HG02642 (cell line): ENCODE measurements around the gene UNC119.

Experiments
- ATAC-seq: cut with Tn5 transposase; IDR thresholded peaks from one replicate; pipeline ENCODE4 v1.9.1; 2021; ENCODE audit warnings: mild to moderate bottlenecking; ENCODE audit not compliant: unreplicated experiment, poor library complexity

Gene UNC119

DNA sequence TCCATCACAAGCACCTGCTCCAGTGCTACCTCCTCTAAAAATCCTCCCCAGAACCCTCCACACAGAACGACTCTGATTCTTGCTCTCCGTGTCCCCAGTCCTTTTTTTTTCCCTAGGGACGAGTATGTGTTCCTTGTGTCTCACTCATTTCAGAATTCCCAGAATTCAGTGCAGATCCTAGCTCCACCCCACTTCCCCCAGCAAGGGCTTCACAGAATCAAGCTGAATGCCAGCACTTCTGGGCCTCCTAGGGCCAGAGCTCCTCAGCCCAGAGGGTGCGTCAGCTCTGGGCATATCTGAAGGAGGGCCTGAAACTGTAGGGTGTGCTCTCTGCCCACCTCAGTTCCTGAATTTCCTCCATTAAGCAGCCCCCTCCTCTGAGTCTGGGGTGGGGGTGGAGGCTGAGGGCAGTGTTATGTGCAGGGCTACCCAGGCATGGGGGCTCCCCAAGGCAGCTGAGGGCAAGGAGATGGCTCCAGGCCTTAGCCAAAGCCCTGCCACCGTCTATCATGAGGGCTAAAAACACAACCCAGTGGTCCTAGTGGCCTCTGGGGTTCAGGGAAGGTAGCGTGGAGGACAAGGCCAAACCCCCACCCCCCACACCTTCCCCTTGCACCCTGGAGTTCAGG lies 6.5 kb downstream of the UNC119 start:
- ATAC-seq: no peak

DNA sequence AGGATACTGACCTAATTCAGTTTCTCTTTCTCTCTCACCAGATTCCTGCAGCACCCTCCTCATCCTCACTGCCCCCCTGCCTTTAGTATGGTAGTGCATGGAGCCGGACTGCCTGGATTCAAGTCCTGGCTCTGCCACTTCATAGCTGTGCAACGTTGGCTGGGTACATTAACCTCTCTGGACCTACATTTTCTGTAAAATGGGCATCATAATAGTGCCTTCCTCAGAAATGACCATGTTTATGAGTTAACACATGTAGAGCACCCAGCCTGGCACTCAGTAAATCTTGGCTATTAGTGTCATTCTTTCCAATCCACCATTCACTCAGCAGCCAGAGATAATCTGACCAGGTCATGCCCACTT lies 7.3 kb downstream of the UNC119 start:
- ATAC-seq: no peak

DNA sequence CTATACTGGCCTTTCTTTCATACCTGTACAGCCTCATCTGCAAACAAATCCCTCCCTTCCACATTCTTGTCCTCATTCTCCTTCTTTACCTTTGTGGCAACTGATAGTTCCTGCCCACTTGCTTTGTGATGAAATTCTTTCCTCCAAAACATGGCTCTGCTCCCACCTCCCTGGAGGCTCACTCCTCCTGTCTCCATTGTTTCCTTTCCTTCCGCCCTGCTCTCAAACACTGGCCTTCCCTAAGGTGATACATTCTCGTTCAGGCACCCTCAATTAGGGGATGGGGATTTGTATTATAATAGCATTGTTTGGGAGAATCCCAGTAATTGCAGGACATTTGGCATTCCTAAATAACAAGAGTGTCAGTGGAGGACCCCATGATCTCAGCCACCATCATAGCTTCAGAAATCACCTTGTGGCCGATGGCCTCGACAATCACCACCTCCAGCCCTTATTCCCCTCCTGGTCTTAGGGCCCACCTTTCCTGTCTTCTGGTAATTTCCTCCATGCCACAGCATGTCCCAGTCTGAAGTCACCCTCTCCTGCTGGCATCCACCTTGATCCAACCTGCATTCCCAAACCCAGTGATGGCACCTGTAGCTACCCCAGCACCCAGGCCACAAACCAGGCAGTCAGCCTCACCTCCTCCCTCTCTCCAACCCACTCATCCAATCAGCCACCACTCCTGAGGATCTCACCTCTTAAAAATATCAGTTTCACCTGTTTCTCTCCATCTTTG lies 7.9 kb downstream of the UNC119 start:
- no peak for ATAC-seq

DNA sequence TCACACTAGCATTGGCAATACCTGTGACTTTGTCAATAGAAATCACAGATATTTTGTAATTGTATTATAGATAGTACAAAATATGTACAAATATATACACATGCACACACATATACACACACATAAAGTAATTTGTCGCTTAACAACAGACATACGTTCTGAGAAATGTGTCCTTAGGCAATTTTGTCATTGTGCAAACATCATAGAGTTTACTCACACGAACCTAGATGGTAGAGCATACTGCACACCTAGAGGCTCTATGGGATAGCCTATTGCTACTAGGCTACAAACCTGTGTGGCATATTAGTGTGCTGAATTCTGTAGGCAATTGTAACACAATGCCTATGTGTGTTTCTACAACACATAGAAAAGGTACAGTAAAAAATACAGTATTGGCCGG lies 11.0 kb downstream of the UNC119 start:
- no peak for ATAC-seq

DNA sequence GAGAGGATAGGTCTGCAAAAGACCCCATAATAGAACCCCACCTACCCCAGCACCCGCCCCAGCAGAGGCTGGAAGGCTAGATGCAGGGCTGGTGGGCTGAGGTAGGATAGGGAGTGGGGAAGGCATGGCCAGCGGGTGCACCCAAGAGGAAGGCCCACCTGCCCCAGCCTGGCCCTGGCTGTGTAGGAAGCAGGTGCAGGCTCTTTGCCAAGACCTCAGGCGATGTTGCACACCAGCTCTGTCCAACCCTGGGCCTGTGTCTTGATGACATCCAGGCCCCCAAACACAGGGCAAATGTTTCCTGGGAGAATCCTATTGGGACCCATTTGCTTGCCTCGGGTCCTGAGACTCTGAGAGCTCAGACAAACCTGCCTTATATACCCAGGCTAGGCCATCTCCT lies 12.2 kb downstream of the UNC119 start:
- ATAC-seq: no peak

DNA sequence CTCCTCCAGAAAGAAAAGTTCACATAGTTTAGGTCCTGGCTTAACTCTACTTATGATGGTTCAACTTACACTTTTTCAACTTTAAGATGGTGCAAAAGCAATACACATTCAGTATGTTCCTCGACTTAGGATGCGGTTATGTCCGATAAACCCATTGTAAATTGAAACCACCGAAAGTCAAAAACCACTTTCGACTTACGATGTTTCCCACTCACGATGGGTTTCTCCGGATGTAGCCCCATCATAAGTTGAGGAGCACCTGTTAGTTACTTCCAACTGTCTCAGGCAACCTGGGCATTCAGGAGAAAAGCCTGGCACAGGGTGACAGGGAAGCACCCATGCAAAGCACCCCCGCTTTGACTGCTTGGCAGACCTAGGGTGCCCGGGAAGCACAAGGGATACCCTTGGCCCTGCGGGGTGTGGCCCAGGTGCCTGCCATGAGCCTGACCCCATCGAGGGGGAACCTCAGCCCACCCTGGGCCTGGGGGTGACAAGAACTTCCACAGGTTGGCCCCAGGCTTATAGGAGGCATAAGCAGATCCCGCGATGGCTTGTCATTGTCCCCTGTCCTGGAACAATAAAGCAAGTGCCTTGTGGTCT lies 14.0 kb downstream of the UNC119 start:
- ATAC-seq: no peak

DNA sequence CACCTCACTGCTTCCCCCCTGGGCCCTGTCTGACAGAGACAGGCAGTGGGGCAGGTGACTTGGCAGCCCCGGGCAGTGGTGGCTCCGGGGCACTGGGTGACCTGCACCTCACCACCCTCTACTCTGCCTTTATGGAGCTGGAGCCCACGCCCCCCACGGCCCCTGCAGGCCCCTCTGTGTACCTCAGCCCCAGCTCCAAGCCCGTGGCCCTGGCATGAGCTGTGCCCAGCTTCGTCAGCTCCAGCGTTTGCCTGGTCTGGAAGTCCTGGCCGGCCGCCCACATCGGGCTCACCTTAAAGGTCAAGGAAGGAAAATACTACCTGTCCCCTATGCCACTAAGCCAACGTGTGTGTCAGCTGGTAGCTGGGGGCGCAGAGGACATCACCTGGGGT lies 15.2 kb downstream of the UNC119 start:
- ATAC-seq: no peak

DNA sequence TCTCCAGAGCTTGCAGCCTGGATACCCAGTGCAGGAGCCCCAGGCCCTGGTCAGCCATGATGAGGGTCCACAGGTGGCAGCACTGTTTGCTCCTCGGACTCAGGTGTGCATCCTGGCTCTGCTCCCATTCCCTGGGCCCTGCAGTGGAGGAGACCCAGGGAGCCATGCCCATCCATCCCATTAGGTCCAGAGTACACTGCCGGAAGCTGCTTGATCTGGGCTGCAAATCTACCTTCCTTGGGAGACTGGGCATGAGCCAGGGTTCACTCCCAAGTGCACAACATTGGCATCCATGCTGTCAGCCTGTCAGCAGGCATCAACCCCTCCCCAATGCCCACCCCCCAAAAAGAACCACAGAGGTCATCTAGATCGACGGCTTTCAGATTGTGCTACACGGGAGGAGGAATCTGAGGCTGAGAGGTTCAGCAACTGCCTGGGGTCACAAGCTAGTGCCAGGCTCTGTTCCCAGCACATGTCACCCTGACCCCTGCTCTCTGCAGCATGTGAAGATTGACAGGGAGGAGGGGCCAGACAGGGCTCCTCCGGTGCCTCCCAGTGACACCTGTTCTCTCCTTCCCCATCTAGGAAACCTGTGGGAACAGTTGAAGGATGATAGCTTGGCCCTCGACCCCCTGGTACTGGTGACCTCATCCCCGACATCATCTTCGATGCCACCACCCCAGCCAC lies 15.7 kb downstream of the UNC119 start:
- ATAC-seq: no peak

DNA sequence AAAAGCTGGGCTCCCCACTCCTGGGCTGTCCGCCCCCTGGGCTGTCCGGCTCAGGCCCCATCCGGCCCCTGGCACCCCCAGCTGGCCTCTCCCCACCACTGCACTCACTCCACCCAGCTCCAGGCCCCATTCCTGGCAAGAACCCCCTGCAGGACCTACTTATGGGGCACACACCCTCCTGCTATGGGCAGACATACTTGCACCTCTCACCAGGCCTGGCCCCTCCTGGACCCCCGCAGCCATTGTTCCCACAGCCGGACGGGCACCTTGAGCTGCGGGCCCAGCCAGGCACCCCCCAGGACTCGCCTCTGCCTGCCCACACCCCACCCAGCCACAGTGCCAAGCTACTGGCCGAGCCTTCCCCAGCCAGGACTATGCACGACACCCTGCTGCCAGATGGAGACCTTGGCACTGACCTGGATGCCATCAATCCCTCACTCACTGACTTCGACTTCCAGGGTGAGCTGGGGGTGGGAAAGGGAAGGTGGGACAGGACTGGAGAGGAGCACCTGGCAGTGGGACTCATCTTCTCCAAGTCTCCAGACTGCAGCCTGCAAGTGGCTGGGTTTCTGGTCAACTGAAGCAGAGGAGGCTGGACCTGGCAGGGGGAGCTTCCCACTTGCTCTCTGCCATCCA lies 17.6 kb downstream of the UNC119 start:
- ATAC-seq: no peak

DNA sequence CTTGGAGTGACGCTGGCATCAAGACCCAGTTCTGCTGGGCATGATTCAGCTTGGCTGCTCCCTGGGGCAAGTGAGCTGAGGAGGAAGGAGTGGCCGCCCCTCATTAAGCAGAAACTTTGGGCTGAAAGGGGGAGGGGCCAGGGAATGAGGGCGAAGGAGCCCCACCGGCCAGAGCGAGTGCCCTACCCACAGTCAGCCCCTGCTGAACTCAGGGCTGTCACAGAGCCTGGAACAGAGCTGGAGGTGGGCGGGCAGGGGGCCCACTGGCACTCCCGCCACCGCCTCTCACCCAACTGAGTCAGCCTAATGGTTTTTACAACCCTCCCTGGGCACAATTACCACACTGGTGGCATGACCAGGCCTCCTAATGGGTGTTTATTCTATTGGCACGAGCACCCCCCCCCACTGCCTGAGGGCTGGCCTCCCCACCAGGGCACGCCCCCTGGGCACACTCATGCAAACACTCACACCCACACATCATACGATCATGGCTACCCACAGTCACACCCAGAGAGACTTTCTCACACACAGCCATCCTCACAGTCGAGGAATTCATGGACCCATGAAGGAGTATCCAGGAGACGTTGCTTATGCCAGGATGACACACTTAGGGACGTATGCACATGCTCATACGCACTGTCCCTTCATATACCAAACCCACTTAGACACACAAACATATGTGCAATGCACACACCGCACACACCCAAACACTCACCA lies 19.2 kb downstream of the UNC119 start:
- ATAC-seq: no peak

DNA sequence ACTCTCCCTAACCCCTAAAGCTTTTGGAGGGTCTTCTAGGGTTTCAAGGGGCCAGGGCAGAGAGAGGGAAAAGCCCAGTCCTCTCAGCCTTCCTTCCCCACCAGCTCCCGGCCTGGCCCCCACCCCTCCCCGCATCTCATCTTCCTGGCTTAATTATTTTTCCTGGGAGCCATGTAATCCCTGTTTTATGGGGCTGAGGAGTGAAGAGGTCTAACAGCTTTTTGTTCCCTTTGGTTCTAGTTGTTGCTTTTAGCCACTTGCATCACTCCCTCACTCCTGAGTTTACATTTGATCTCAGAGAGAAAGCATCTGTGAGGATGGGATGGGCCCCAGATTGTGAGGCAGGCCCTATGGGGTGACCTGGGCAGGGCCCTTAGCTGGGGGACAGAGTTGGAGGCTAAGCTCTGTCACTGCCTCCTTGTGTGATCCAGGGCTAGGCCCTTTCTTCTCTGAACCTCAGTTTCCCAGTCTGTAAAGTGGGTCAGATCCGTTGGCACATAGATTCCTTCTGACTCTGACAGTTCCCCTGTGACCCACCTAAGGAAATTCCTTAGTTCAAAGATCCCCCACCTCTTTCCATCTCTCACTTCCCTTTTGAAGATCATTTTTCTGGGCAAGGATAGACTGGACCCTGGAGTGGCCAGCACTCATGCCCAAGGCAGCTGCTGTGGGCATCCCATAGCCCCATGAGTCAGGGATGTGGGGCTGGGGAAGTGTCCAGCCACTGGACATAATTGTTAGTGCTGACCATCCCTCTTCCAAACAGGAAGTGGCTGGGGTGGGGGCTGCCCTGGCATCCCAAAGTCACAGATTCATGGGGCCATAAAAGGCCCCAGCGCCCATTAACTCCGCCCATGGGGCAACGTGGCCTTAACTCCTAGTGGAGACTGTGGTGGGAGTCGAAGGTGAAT lies 20.1 kb downstream of the UNC119 start:
- no peak for ATAC-seq

DNA sequence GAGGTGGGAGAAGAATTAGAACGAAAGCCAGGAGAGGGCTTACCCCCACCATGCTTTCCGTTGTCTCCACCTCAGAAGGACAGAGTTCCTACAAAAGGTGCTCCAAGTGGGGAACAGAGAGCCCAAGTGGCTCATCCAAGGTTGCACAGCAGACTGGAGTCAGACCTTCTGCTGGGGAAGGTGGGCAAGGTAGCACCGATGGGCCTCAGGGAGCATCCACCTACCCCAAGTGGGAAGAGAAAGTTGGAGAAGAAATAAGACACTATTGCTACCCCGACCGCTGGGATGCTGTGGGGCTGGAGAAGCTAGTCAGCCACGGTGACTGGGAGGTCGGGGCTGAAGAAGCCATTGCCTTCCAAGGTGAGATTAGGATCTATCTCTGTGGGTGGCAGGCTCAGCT lies 21.5 kb downstream of the UNC119 start:
- no peak for ATAC-seq

DNA sequence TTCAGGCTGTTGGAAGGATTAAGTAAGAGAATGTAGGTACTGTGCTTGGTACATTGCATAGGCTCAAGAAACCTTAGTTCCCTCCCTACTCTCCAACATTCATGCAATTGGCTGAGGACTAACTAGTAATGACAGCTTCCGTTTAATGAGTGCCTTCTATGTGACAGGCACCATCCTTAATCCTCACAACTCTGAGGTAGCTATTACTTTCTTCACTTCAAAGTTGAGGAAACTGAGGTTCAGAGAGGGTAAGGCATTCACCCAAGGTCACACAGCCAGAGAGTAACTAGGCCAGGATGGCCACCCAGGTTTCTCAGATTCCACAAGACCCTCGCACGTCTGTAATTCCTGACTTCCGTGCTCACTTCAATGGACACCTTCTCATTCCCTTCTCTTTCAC lies 22.2 kb downstream of the UNC119 start:
- no peak for ATAC-seq

DNA sequence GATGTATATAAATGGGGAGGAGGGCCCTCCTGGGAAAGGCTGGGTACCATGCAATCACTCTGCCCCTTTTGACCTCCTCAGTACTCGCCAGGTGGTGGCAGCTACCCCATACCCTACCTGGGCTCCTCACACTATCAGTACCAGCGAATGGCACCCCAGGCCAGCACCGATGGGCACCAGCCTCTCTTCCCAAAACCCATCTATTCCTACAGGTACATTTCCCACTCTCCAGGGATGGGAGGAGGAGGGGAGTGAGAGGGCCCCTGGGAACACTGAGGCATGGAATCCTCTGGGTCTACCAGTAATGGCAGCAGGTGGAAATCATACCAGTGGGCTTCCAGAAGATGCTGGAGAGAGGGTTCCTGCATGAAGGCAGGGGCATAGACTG lies 23.4 kb downstream of the UNC119 start:
- ATAC-seq: no peak

DNA sequence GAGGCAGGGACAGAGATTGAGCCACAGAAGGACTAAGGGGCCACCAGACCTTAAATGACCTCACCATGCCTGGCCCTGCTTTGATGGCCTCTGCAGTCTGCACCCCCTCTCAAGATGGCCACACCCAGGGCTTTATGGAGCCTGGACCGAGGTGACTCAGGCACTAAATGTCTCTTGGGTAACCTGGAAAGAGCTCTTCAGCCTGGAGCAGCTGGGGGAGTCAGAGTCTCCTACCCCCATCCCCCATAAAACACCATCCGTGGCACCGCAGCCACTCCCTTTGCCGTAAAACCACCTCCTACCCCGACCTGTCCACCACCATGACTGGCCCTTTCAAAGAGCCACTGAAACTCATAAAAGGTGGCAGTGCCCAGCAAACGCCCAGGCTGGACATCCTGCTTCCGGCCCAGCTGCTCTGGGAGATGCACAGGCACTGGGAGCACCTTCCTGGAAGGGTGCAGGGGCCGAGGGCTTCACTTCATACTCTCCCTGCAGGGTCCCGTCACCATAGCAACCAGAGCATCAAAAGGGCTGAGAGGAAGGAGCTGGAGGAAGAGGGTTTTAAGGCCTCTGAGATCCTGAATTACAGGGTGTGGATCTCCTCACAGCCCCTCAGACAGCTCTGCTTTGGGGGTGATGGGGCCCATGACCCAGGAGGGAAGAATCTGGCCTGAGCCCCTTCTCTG lies 24.0 kb downstream of the UNC119 start:
- no peak for ATAC-seq

DNA sequence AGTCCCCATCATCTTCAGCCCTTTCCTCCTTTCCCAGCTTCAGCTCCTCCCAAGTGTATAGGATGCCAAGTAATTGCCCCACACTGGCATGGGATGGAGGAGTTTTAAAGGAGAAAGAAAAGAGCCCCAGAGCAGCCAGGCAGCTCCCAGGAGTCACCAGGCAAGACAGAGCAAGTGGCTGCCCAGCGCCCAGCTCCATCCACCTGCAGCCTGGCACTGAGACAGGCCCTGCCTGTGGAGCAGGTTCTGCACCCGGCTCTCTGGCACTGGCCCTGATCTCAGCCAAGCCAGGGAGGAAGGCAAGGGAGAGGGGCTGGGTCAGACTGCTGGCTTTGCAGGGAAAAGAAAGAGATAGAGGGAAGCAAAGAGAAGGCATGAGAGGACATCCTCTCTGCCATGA lies 24.6 kb downstream of the UNC119 start:
- no peak for ATAC-seq

DNA sequence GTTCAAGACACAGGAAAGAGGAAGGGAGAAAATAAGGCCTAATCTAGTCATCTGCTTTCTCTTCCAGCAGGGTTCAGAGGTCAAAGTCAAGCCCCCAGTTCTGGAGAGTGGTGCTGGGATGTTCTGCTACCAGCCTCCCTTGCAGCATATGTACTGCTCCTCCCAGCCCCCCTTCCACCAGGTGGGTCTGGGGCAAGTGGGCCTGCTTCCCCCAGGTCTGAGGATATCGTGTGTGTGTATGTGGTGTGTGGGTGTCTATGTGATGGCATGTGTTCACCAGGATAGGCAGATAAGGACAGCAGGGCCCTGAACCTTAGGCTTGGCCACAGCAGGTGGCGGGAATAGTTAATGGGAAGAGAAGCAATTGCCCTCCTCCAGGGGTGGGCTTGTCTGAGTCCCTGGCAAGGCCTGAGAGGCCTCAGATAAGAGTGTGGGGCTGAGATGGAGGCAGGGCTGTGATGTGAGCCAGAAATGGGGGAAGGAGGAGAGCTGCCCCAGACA lies 25.2 kb downstream of the UNC119 start:
- ATAC-seq: no peak

DNA sequence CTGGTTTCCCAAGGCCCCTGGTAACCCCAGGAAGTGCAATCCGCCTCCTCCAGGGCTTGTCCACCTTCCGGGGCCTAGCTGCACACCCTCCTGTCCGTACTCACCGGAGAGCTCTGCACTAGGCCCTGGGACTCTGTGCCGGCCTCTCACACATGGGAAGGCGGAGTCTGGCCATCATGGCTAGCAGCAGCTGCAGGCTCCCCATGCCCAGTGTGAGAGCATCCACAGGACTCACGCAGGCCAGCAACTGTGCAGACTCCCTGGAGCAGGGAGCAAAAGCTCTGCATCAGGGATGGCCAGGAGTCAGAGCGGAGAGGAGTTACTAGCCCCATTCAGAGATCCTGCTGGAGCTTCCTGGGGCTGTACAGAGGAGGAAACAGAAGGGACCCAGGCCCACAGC lies 26.0 kb downstream of the UNC119 start:
- no peak for ATAC-seq
